ENCODE data around the gene NSMF. TPM values are rescaled to one million over a fixed set of nuclear protein-coding genes. Genes with fewer than 3 reads are reported as not detected.

The NSMF gene
- total RNA-seq, 2 donors from 2014 or later = 58.9 to 66.0 TPM

- Histone ChIP-seq H3K9ac (ENCODE audit: extremely low read depth, low read length, poor library complexity, severe bottlenecking) (no peak overlapping the region), H3K4me1 (ENCODE audit: control insufficient read depth, insufficient read depth, low read length) (no peaks in the 10 kb centered on the region), H3K27me3 (ENCODE audit: control insufficient read depth, insufficient read depth, low read length, poor library complexity, severe bottlenecking) (no peaks in the 10 kb centered on the region), H3K27ac (ENCODE audit: low read depth, low read length) (no peak overlapping the region), H3K36me3 (ENCODE audit: control insufficient read depth, insufficient read depth, low read length) (no peaks in the 10 kb centered on the region), H3K4me3 (ENCODE audit: low read length) (no peak overlapping the region), H3K9me3 (ENCODE audit: control insufficient read depth, low read length) (no peaks in the 10 kb centered on the region)
- Mint-ChIP-seq H3K36me3 (ENCODE audit: low read depth) (no peaks in the 10 kb centered on the region), H3K4me1 (no peaks in the 10 kb centered on the region), H3K4me3 (no peak overlapping the region), H3K27ac (no peak overlapping the region), H3K27me3 (ENCODE audit: insufficient read depth) (no peaks in the 10 kb centered on the region), H3K9me3 (no peaks in the 10 kb centered on the region)
- WGBS, 2 experiments (ENCODE audit: insufficient coverage in 1 of 2, insufficient read length in 1 of 2) = 92 to 100% methylated on average over 5 to 6 of the region's 6 CpGs
- no peak for TF ChIP-seq CTCF (conservative IDR thresholded peaks at IDR 0.05)
- DNase-seq = no peak
Observed at GRCh38 chr9:137488327-137488653, 29.2 kb upstream of the NSMF start.

- 90 to 94% methylated on average over 34 to 41 of the region's 41 CpGs for WGBS, 2 experiments (ENCODE audit: insufficient coverage in 1 of 2, insufficient read length in 1 of 2)
- Histone ChIP-seq H3K9me3 (ENCODE audit: control insufficient read depth, low read length) (no peaks in the 10 kb centered on the region), H3K4me3 (ENCODE audit: low read length) (no peak overlapping the region), H3K27ac (ENCODE audit: low read depth, low read length) (peak overlapping the region; percentile 24), H3K36me3 (ENCODE audit: control insufficient read depth, insufficient read depth, low read length) (no peaks in the 10 kb centered on the region), H3K27me3 (ENCODE audit: control insufficient read depth, insufficient read depth, low read length, poor library complexity, severe bottlenecking) (no peaks in the 10 kb centered on the region), H3K9ac (ENCODE audit: extremely low read depth, low read length, poor library complexity, severe bottlenecking) (no peak overlapping the region), H3K4me1 (ENCODE audit: control insufficient read depth, insufficient read depth, low read length) (no peaks in the 10 kb centered on the region)
- no peaks in the 10 kb centered on the region for H3K9me3 Mint-ChIP-seq
- H3K4me1 Mint-ChIP-seq = no peaks in the 10 kb centered on the region
- no peak for DNase-seq
- TF ChIP-seq CTCF (conservative IDR thresholded peaks at IDR 0.05) = no peak
- no peak overlapping the region for H3K4me3 Mint-ChIP-seq
- no peak overlapping the region for H3K27ac Mint-ChIP-seq
- H3K36me3 Mint-ChIP-seq (ENCODE audit: low read depth) = no peaks in the 10 kb centered on the region
- no peaks in the 10 kb centered on the region for H3K27me3 Mint-ChIP-seq (ENCODE audit: insufficient read depth)
Observed at GRCh38 chr9:137487454-137488326, 28.6 kb upstream of the NSMF start.

GRCh38 chr9:137486545-137487453 lies 27.7 kb upstream of the NSMF start:
- no peak overlapping the region for H3K27ac ChIP-seq (ENCODE audit: low read depth, low read length)
- Mint-ChIP-seq H3K27me3 (ENCODE audit: insufficient read depth) (no peaks in the 10 kb centered on the region), H3K36me3 (ENCODE audit: low read depth) (no peaks in the 10 kb centered on the region), H3K9me3 (no peaks in the 10 kb centered on the region), H3K4me1 (no peaks in the 10 kb centered on the region), H3K27ac (no peak overlapping the region), H3K4me3 (no peak overlapping the region)
- H3K9me3 ChIP-seq (ENCODE audit: control insufficient read depth, low read length) = no peaks in the 10 kb centered on the region
- no peaks in the 10 kb centered on the region for H3K36me3 ChIP-seq (ENCODE audit: control insufficient read depth, insufficient read depth, low read length)
- no peaks in the 10 kb centered on the region for H3K27me3 ChIP-seq (ENCODE audit: control insufficient read depth, insufficient read depth, low read length, poor library complexity, severe bottlenecking)
- TF ChIP-seq CTCF (conservative IDR thresholded peaks at IDR 0.05) = no peak
- DNase-seq = no peak
- H3K4me1 ChIP-seq (ENCODE audit: control insufficient read depth, insufficient read depth, low read length) = no peaks in the 10 kb centered on the region
- no peak overlapping the region for H3K4me3 ChIP-seq (ENCODE audit: low read length)
- H3K9ac ChIP-seq (ENCODE audit: extremely low read depth, low read length, poor library complexity, severe bottlenecking) = no peak overlapping the region
- WGBS, 2 experiments (ENCODE audit: insufficient coverage in 1 of 2, insufficient read length in 1 of 2) = 91 to 93% methylated on average over 13 to 35 of the region's 35 CpGs
